Keratinocyte (primary cell): ENCODE data around the gene PTPRZ1. TPM values are rescaled to one million over a fixed set of nuclear protein-coding genes. Genes with fewer than 3 reads are reported as not detected.

ENCODE experiments used
- DNase-seq: peaks from one replicate; pipeline ENCODE4 v3.0.0-alpha.2; 2011; ENCODE audit warnings: low read depth, missing footprints, low spot score
- FAIRE-seq: peaks from 2 replicates; lab custom pipeline; 2011; peaks lifted over from hg19 to GRCh38; lab: Jason Lieb, UNC
- H2AFZ ChIP-seq: 2 replicates; pipeline ENCODE4 v1.6.0; 2012; ENCODE audit warnings: low read length, control low read depth, inconsistent platforms; ENCODE audit not compliant: control insufficient read depth
- H3K27ac ChIP-seq: 2 replicates; pipeline ENCODE4 v1.5.1; 2011; ENCODE audit warnings: low read length; ENCODE audit not compliant: control insufficient read depth, insufficient read depth
- H3K27me3 ChIP-seq: 3 replicates; pipeline ENCODE4 v1.6.0; 2011; ENCODE audit warnings: low read length; ENCODE audit not compliant: control insufficient read depth, insufficient read depth; ENCODE audit errors: extremely low read depth
- H3K36me3 ChIP-seq, 2 experiments: 2 replicates in 1 of 2; 3 replicates in 1 of 2; pipeline ENCODE4 v1.5.1; 2011; ENCODE audit warnings: low read length in 2 of 2, mild to moderate bottlenecking in 1 of 2; ENCODE audit not compliant: control insufficient read depth in 2 of 2, insufficient read depth in 2 of 2; ENCODE audit errors: extremely low read depth in 1 of 2
- H3K4me1 ChIP-seq: 3 replicates; pipeline ENCODE4 v1.5.1; 2011; ENCODE audit warnings: low read length; ENCODE audit not compliant: control insufficient read depth, insufficient read depth; ENCODE audit errors: extremely low read depth
- H3K4me2 ChIP-seq: 3 replicates; pipeline ENCODE4 v1.6.0; 2011; ENCODE audit warnings: low read depth, low read length; ENCODE audit not compliant: control insufficient read depth, insufficient read depth; ENCODE audit errors: extremely low read depth
- H3K4me3 ChIP-seq, 3 experiments: fragments of 200-600 bp in 1 of 3; sonication (generic) in 1 of 3; 2 replicates in 2 of 3; 3 replicates in 1 of 3; pipeline ENCODE4 v1.5.1; 2011 to 2016; ENCODE audit warnings: low read length in 3 of 3, mild to moderate bottlenecking in 3 of 3, control low read depth in 2 of 3, inconsistent platforms in 1 of 3, low read depth in 1 of 3, mixed read lengths in 1 of 3, mixed run types in 1 of 3, moderate library complexity in 1 of 3; ENCODE audit not compliant: control insufficient read depth in 2 of 3, insufficient read depth in 2 of 3; ENCODE audit errors: extremely low read depth in 1 of 3
- H3K79me2 ChIP-seq: 2 replicates; pipeline ENCODE4 v1.6.0; 2012; ENCODE audit warnings: low read length; ENCODE audit not compliant: control insufficient read depth, insufficient read depth
- H3K9ac ChIP-seq: 3 replicates; pipeline ENCODE4 v1.6.0; 2011; ENCODE audit warnings: low read length; ENCODE audit not compliant: control insufficient read depth, insufficient read depth; ENCODE audit errors: extremely low read depth
- H3K9me1 ChIP-seq: 3 replicates; pipeline ENCODE4 v1.6.0; 2011; ENCODE audit warnings: low read length; ENCODE audit not compliant: control insufficient read depth, insufficient read depth; ENCODE audit errors: extremely low read depth
- H3K9me3 ChIP-seq: 2 replicates; pipeline ENCODE4 v1.5.1; 2012; ENCODE audit warnings: low read depth, low read length; ENCODE audit not compliant: control insufficient read depth
- H4K20me1 ChIP-seq: 3 replicates; pipeline ENCODE4 v1.6.0; 2011; ENCODE audit warnings: low read length; ENCODE audit not compliant: control insufficient read depth, insufficient read depth; ENCODE audit errors: extremely low read depth
- EZH2 ChIP-seq: IDR thresholded peaks from one replicate; pipeline ENCODE4 v1.6.1; 2012; ENCODE audit warnings: inconsistent platforms, mild to moderate bottlenecking, low read length, moderate library complexity
- dilution Hi-C: fragments of 300-500 bp; cut with MboI; formaldehyde crosslinking; loops from one replicate; pipeline ENCODE4 v1.7.0; 2020; ENCODE audit warnings: low sequenced_read_pairs; ENCODE audit not compliant: extremely low pct_ligation_motif_present
- polyA plus RNA-seq, 5 experiments: library from polyadenylated mRNA; depleted of rRNA in 3 of 5; stranded (reverse) in 3 of 5; stranded (forward) in 1 of 5; unstranded in 1 of 5; fragments of >200 nt; gene quantifications; 1 replicate in 1 of 5; 2 replicates in 3 of 5; 3 replicates in 1 of 5; pipeline versions ENCODE4 v1.2.1 to v1.2.3, GENCODE V29; 2011 to 2012; ENCODE audit warnings: missing spikeins in 2 of 5, low read depth in 1 of 5, low replicate concordance in 1 of 5
- TF ChIP-seq, protein P1 (sequence below), 3 experiments: IDR thresholded peaks in 1 of 3; conservative IDR thresholded peaks in 1 of 3; optimal IDR thresholded peaks in 1 of 3; 2 replicates in 2 of 3; 3 replicates in 1 of 3; pipeline versions ENCODE3 to v1.5.1; 2011; ENCODE audit warnings: low read length in 3 of 3, mild to moderate bottlenecking in 3 of 3, moderate library complexity in 2 of 3, control low read depth in 1 of 3, inconsistent platforms in 1 of 3; ENCODE audit not compliant: insufficient read depth in 2 of 3; ENCODE audit errors: extremely low read depth in 1 of 3

Gene PTPRZ1
- polyA plus RNA-seq, 1 donor (not counting 4 experiments of a cell fraction or from before 2014, with no cell fraction given), result 58.3 TPM

GRCh38 chr7:122094549-122094948, 221.6 kb downstream of the PTPRZ1 start:
- Histone ChIP-seq H3K4me3 (no peak overlapping the region), H3K9me1 (no peaks in the 10 kb centered on the region), H3K79me2 (no peaks in the 10 kb centered on the region), H3K9me3 (no peaks in the 10 kb centered on the region), H3K4me1 (peaks cover 5% of the 10 kb centered on the region), H3K9ac (no peak overlapping the region), H2AFZ (no peak overlapping the region), H3K27me3 (no peaks in the 10 kb centered on the region), H4K20me1 (no peaks in the 10 kb centered on the region), H3K4me2 (no peak overlapping the region), H3K27ac (no peak overlapping the region), H3K36me3 (no peaks in the 10 kb centered on the region)
- DNase-seq (no peak), FAIRE-seq (no peak)
- TF ChIP-seq, protein P1, sequence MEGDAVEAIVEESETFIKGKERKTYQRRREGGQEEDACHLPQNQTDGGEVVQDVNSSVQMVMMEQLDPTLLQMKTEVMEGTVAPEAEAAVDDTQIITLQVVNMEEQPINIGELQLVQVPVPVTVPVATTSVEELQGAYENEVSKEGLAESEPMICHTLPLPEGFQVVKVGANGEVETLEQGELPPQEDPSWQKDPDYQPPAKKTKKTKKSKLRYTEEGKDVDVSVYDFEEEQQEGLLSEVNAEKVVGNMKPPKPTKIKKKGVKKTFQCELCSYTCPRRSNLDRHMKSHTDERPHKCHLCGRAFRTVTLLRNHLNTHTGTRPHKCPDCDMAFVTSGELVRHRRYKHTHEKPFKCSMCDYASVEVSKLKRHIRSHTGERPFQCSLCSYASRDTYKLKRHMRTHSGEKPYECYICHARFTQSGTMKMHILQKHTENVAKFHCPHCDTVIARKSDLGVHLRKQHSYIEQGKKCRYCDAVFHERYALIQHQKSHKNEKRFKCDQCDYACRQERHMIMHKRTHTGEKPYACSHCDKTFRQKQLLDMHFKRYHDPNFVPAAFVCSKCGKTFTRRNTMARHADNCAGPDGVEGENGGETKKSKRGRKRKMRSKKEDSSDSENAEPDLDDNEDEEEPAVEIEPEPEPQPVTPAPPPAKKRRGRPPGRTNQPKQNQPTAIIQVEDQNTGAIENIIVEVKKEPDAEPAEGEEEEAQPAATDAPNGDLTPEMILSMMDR (optimal IDR thresholded peaks at IDR 0.05 in 1 of 3, IDR thresholded peaks at IDR 0.05 in 1 of 3, conservative IDR thresholded peaks at IDR 0.05 in 1 of 3; ENCODE audit: extremely low read depth in 1 of 3, insufficient read depth in 2 of 3, low read length in 3 of 3), result no peak
- no peak for TF ChIP-seq EZH2
- dilution Hi-C loops, result no loop called here

- no peaks in the 10 kb centered on the region for H3K9me1 ChIP-seq
- no peaks in the 10 kb centered on the region for H3K36me3 ChIP-seq
- DNase-seq (no peak), FAIRE-seq (no peak)
- no peak for TF ChIP-seq EZH2
- TF ChIP-seq, protein P1 (optimal IDR thresholded peaks at IDR 0.05 in 1 of 3, IDR thresholded peaks at IDR 0.05 in 1 of 3, conservative IDR thresholded peaks at IDR 0.05 in 1 of 3; ENCODE audit: extremely low read depth in 1 of 3, insufficient read depth in 2 of 3, low read length in 3 of 3), result no peak
- no peaks in the 10 kb centered on the region for H3K9me3 ChIP-seq
- no peak overlapping the region for H3K9ac ChIP-seq
- no peak overlapping the region for H3K4me3 ChIP-seq
- H3K79me2 ChIP-seq, result no peaks in the 10 kb centered on the region
- no peak overlapping the region for H3K27ac ChIP-seq
- dilution Hi-C loops, result no loop called here
- H3K27me3 ChIP-seq, result no peaks in the 10 kb centered on the region
- H4K20me1 ChIP-seq, result no peaks in the 10 kb centered on the region
- no peak overlapping the region for H3K4me2 ChIP-seq
- peaks cover 5% of the 10 kb centered on the region for H3K4me1 ChIP-seq
- no peak overlapping the region for H2AFZ ChIP-seq
Measured at GRCh38 chr7:122095642-122096041, 222.7 kb downstream of the PTPRZ1 start.
